SH-SY5Y (cell line): Measurements from ENCODE around the gene IPO13.

Source experiments
- GATA2 ChIP-seq: IDR thresholded peaks from 2 replicates; pipeline ENCODE4 v1.6.1; 2011; ENCODE audit warnings: mild to moderate bottlenecking, low read depth, low read length
- GATA3 ChIP-seq: IDR thresholded peaks from 2 replicates; pipeline ENCODE4 v1.6.1; 2011; ENCODE audit warnings: low read depth, mild to moderate bottlenecking, low read length, moderate library complexity

Gene IPO13, protein sequence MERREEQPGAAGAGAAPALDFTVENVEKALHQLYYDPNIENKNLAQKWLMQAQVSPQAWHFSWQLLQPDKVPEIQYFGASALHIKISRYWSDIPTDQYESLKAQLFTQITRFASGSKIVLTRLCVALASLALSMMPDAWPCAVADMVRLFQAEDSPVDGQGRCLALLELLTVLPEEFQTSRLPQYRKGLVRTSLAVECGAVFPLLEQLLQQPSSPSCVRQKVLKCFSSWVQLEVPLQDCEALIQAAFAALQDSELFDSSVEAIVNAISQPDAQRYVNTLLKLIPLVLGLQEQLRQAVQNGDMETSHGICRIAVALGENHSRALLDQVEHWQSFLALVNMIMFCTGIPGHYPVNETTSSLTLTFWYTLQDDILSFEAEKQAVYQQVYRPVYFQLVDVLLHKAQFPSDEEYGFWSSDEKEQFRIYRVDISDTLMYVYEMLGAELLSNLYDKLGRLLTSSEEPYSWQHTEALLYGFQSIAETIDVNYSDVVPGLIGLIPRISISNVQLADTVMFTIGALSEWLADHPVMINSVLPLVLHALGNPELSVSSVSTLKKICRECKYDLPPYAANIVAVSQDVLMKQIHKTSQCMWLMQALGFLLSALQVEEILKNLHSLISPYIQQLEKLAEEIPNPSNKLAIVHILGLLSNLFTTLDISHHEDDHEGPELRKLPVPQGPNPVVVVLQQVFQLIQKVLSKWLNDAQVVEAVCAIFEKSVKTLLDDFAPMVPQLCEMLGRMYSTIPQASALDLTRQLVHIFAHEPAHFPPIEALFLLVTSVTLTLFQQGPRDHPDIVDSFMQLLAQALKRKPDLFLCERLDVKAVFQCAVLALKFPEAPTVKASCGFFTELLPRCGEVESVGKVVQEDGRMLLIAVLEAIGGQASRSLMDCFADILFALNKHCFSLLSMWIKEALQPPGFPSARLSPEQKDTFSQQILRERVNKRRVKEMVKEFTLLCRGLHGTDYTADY

DNA sequence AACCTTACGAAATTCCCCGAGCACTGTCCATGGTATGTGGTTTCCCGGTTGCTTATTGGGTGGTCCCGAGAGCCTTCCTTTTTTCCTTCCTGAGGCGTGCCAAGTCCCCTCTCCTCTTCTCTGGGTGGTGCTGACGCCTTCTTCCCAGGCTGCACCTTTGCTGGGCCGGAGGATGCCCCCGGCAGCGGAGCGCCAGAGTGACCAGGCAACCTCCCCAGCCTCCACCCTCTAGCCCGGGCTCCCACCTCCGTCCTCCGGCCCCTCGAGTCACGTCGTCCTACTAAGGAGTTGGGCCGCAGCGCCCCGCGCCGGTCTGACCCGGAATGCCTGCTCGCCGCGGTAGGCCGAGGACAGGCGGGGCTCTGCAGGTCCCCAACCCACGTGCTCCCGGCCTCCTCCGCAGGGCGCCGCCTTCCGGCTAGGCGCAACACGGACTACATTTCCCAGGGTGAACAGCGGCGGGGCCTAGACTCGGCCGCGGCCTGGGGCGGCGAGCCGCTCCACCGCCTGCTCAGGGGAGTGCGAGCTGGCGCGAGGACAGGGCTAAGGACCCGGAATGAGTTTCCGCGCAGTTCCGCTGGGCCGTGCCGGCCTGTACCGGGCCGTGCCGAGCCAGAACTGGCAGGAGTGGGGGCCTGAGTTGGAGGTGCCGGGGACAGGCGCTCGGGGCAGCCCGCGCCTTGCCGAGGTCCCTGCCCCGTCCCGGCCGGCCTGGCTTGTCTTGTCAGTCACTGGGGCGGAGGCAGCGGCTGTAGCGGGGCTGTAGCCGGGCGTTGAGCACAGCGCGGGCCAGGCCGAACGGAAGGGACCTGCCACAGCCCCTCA lies at the start of gene IPO13:
TSS of gene IPO13 (plus strand) at position 715 of the 825 bp plus-strand sequence. CDS start 651 bp downstream, outside the sequence.
- TF ChIP-seq GATA3 (no peak), GATA2 (no peak)

DNA sequence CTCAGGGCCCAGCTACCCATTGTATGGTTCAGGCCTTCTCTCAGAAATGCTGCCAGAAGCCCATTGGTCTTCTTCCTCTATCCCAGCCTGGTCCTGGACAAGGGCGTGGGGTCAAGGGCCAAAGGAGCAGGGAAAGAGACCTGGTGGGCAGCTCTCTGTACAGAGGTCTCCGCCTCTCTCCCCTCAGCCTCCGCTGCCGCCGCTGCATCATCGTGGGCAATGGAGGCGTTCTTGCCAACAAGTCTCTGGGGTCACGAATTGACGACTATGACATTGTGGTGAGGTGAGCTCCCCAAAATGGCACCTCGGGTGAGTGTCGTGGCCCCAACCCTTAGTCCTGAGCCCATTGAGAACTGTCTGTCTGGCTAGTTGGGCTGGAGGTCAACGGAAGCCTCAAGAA lies 47.8 kb upstream of the IPO13 start:
- TF ChIP-seq GATA2 (no peak), GATA3 (no peak)

DNA sequence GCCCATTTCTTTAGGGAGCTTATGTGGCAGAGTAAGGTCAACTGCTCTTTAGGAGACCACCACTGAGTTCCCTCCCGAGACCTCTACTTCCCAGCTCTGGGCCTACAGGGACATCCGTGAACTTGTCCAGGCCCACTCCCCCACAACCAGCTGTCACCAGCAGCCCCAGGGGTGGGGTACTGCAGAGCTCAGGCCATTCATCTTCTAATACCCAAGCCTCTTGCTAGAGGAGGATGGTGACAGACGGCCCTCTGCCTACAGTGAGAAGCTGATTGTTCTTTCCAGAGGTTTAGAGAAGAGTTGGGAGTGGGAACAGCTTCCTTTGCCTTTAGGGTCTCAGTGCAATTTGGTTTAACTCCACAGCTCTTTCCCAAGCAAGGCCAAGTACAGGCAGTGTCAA lies 46.4 kb upstream of the IPO13 start:
- TF ChIP-seq GATA3 (no peak), GATA2 (no peak)

DNA sequence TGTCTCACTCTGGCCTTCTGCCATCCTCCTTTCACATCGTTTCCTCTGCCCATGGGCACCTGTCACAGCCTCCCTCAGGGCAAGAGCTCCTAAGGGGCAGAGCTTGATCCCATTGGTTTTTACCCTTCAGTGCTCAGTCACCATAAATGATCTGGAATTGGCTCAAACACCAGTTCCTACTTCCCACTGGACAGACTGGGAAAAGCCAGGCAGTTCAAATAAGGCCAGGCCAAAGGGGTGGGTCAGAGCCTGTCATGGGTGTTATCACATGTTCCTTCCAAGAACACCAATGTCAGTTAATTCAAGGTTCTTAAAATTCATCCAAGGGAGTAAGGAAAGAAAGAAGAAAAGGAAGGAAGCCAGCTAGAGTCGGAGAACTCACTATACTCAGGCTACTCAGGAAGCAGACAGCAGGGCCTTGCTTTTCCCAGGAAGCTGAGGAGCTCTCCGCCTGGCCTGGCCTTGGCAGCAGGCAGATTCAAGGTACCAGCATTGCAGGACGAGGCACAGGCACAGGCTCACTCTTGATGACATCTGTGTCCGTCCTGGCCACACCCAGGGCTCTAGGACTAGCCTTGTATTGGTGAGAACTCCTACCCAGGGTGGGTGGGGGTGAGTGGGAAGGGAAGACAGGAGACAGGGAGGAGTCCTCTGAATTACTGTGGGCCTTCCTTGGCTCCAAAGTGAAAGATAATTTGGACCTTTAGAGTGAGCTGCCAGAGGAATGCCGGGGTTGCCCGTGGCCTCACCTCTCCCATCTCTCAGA lies 45.4 kb upstream of the IPO13 start:
- no peak for TF ChIP-seq GATA2
- TF ChIP-seq GATA3, result no peak

DNA sequence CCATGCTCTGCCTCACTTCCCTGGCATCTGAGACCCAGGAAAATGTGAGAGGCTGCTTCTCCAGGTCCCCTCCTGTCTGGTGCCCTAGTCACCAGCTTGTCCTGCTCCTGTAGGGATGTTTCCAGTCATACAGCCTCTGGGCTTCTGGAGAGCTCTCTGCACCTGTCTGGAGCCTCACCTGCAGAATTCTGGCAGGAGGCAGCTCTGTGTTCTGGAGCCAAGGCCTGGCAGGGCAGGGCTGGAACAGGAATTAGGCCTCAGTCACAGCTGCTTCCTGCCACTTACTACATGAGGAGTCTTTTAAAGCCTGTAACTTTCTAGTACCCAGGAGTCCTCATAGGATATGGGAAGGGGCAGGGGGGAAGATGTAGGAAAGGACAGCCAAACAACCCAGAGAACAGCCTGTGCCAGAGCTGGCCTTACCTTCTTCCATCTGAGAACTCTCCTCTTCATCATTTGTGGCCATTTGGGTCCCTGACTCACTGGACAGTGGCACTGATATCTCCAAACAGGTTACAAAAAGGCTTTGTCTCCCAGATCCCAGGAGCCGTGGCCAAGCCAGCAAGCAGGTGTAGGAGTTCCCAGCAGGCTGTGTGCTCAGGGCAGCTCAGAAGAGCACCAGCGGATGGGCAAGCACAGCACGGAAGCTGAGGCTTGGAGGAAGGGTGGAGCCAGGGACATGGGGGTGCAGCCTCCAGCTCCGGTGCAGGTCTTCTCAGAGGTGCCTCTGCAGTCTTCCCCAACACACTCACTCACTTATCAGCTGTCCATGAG lies 44.5 kb upstream of the IPO13 start:
- TF ChIP-seq GATA3 (no peak), GATA2 (no peak)

DNA sequence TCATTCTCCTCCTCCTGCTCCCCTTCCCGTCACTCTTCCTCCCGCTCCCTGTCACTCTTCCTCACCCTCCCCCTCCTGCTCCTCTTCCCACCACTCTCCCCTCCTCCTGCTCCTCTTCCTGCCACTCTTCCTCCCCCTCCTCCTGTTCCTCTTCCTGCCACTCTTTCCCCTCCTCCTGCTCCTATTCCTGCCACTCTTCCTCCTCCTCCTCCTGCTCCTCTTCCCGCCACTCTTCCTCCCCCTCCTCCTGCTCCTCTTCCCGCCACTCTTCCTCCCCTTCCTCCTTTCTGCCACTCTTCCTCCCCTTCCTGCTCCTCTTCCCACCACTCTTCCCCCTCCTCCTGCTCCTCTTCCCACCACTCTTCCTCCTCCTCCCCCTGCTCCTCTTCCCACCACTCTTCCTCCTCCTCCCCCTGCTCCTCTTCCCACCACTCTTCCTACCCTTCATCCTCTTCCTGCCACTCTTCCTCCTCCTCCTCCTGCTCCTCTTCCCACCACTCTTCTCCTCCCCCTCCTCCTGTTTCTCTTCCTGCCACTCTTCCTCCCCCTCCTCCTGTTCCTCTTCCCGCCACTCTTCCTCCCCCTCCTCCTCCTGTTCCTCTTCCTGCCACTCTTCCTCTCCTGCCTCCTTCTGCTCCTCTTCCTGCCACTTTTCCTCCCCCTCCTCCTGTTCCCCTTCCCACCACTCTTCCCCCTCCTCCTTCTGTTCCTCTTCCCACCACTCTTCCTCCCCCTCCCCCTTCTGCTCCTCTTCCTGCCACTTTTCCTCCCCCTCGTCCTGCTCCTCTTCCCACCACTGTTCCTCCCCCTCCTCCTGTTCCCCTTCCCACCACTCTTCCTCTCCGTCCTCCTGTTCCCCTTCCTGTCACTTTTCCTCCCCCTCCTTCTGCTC lies 41.8 kb upstream of the IPO13 start:
- no peak for TF ChIP-seq GATA3
- no peak for TF ChIP-seq GATA2

DNA sequence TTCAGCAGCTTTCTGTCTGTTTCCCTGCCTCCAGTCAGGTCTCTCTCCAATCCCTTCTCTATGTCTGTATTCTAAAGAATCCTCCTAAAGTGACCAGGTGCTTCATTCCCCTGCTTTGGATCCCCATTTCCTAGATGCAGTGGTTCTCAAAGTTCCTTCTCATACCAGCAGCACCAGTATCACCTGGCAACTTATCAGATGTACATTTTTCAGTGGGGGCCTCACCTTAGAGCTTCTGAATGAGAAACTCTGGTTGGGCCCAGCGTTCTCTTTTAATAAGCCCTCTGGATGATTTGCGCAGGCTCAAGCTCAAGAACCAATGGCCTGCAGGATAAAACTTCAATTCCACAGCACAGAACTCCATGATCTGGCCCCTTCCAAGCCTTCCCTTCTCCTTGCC lies 38.5 kb upstream of the IPO13 start:
- TF ChIP-seq GATA2, result no peak
- TF ChIP-seq GATA3, result no peak

DNA sequence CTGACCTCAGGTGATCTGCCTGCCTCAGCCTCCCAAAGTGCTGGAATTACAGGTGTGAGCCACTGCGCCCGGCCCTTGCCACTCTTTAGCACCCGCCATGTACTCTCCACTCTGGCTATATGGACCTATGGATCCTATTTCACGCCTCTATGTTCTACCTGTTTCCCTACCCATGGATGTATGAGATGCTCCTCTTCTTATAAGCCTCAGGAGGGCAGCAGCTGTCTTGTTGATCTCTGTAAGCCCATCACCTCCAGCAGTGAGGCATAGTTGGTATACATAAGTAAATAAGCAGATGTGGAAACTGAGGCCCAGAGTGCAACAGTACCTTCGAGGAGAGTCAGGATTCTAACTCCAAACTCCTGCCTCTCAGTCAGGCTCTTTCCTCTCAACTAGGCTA lies 37.9 kb upstream of the IPO13 start:
- no peak for TF ChIP-seq GATA3

DNA sequence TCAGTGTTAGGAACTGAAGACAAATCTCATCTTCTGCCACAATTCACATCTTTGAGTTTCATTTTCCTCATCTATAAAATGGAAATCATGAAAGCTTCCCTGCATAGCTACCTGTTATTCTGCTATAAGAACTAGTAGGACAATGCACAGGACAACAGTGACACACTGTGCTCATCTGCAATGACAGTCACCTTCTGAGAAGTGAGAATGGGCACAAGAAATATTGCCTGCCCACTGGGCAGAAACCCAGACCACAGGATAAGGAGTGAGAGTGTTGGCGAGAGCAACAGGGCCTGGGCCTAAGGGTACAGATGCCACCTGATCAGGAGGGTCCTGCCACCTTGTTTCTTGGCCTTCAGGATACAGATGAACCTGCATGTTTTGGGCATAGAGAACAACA lies 36.4 kb upstream of the IPO13 start:
- no peak for TF ChIP-seq GATA3
- TF ChIP-seq GATA2, result no peak

DNA sequence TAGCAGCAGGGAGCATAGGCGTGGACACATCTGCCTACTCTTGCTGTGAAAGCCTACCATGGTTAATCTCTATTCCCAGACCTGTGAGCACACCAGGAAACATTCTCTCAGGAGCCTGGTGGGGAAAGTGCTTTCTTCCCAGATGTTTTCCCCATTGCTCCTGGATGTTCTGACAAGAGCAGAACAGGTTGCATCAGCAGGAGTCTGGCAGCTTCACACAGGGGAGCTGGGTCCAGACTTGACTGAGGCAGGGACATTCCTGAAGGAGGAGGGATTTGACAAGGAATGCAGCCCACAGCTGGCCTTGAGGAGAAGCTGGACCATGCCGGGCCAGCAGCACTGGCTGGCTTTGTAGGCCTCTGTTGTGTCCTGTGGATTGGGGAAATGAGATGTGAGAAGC lies 34.1 kb upstream of the IPO13 start:
- TF ChIP-seq GATA3 (no peak), GATA2 (no peak)

DNA sequence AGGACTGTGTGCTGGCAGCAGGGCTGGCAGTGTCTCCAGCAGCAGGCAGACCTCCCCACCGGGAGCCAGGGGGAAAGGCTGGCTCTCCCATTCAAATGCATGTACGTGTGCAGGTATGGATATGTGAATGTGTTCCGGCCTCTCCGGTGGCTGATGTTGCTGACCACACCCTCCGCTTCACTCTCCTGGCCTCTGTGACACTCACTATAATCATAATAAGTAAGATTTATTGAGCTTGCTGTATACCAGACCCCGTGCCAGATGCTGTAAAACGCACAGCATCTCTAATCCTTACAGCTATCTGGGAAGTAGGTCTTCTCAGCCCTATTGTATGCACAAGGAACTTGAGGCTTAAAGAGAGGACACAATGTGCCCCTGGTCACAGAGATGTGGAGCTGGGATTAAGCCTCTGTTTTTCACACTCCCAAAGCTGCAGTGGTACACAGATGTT lies 33.7 kb upstream of the IPO13 start:
- TF ChIP-seq GATA3, result no peak
- TF ChIP-seq GATA2, result peak; percentile 33; the same call in 1 of the 2 replicates
